Breast epithelium (tissue), 3 donors: Measurements from ENCODE around the gene GORASP2.

ENCODE experiments used
- CTCF ChIP-seq, 3 donors: fragments of 450-650 bp; IDR thresholded peaks; one replicate each; pipeline ENCODE4 v1.5.1; 2016 to 2017; ENCODE audit warnings: antibody characterized with exemption in 3 of 3, mild to moderate bottlenecking in 3 of 3, moderate library complexity in 3 of 3
- POLR2AphosphoS5 ChIP-seq, 3 donors: sonication (generic); formaldehyde crosslinking; IDR thresholded peaks; one replicate each; pipeline ENCODE4 v1.6.1; 2017; ENCODE audit warnings: antibody characterized with exemption in 3 of 3

- TF ChIP-seq CTCF (IDR thresholded peaks at IDR 0.05) (no peak), POLR2AphosphoS5 (IDR thresholded peaks at IDR 0.05) (no peak)
These were observed 5.3 kb upstream of the GORASP2 start for GRCh38 chr2:170923799-170924198.
